HG03039 (cell line): ENCODE measurements around the gene TMEM200B.
"Not testable (repeated sequence)": the region's sequence is repeated elsewhere in the genome, so short reads cannot be mapped to it uniquely, and the experiment has no call there.

Experiments used
- ATAC-seq: cut with Tn5 transposase; IDR thresholded peaks from one replicate; pipeline ENCODE4 v1.9.1; 2021; ENCODE audit warnings: mild to moderate bottlenecking, moderate library complexity; ENCODE audit not compliant: unreplicated experiment

The TMEM200B gene

GRCh38 chr1:29134695-29135028 is 11.0 kb upstream of the TMEM200B start:
- ATAC-seq = no peak

GRCh38 chr1:29133861-29134694 is 10.4 kb upstream of the TMEM200B start:
- no peak for ATAC-seq

- not testable (repeated sequence) for ATAC-seq
These were observed 7.4 kb upstream of the TMEM200B start for GRCh38 chr1:29131056-29131455.

- ATAC-seq = no peak
These were observed 6.2 kb upstream of the TMEM200B start for GRCh38 chr1:29129916-29130315.

GRCh38 chr1:29128739-29129138 is 5.0 kb upstream of the TMEM200B start:
- no peak for ATAC-seq

GRCh38 chr1:29126198-29126597 is 2.5 kb upstream of the TMEM200B start:
- ATAC-seq = no peak

GRCh38 chr1:29125788-29126187 is 2.1 kb upstream of the TMEM200B start:
- no peak for ATAC-seq

GRCh38 chr1:29125237-29125641 is 1.5 kb upstream of the TMEM200B start:
- no peak for ATAC-seq

- no peak for ATAC-seq
These were observed 898 bp upstream of the TMEM200B start for GRCh38 chr1:29124366-29125236.

GRCh38 chr1:29123053-29123886 is 433 bp downstream of the TMEM200B start:
- no peak for ATAC-seq

- ATAC-seq = no peak
These were observed 1.0 kb downstream of the TMEM200B start for GRCh38 chr1:29122682-29123052.

- ATAC-seq = no peak
These were observed 1.6 kb downstream of the TMEM200B start for GRCh38 chr1:29121936-29122681.

GRCh38 chr1:29121516-29121935 is 2.2 kb downstream of the TMEM200B start:
- ATAC-seq = no peak

GRCh38 chr1:29120947-29121485 is 2.7 kb downstream of the TMEM200B start:
- no peak for ATAC-seq

- ATAC-seq = no peak
These were observed 3.3 kb downstream of the TMEM200B start for GRCh38 chr1:29120367-29120766.

- ATAC-seq = no peak
These were observed 4.4 kb downstream of the TMEM200B start for GRCh38 chr1:29119121-29119929.

- no peak for ATAC-seq
These were observed 6.3 kb downstream of the TMEM200B start for GRCh38 chr1:29117381-29117780.

- no peak for ATAC-seq
These were observed 9.0 kb downstream of the TMEM200B start for GRCh38 chr1:29114654-29115053.

- ATAC-seq = no peak
These were observed 10.1 kb downstream of the TMEM200B start for GRCh38 chr1:29113413-29114117.
